A673 (cell line): Measurements from ENCODE around the gene RBX1.

Source experiments
- EZH2 ChIP-seq: fragments of 200-600 bp; sonication (generic); IDR thresholded peaks from 2 replicates; pipeline ENCODE4 v1.6.1; 2017; ENCODE audit warnings: borderline replicate concordance, low read depth, mild to moderate bottlenecking, mixed read lengths, antibody characterized with exemption, low read length; ENCODE audit not compliant: poor library complexity, severe bottlenecking
- TF ChIP-seq, protein P1 (sequence below): fragments of 300-800, 200-600 bp; sonication (generic); conservative IDR thresholded peaks from 2 replicates; pipeline ENCODE4 v1.5.1; 2017; ENCODE audit warnings: low read depth, mild to moderate bottlenecking, antibody characterized with exemption, low read length, moderate library complexity, mixed read lengths

DNA sequence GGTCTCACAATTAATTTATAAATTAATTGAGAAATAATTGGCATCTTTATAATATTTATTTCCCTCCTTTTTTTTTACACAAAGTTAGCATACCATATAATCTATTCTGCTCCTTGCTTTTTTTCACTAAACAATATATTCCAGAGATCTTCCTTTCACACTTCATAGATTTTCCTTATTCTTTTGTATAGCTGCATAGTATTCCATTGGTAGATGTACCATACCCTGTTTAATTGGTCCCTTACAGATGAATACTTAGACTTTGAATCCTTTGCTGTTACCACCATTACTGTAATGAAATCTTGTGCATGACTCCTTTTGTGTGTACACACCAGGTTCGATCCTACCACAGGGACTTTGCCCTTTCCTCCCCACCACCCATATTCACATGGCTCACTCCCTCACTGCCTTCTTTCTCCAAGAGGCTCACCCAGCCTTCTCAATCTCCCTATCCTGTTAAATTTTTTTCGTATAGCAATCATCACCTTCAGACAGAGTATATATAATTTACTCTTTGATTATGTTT lies 48.9 kb downstream of the RBX1 start:
- TF ChIP-seq, protein P1, sequence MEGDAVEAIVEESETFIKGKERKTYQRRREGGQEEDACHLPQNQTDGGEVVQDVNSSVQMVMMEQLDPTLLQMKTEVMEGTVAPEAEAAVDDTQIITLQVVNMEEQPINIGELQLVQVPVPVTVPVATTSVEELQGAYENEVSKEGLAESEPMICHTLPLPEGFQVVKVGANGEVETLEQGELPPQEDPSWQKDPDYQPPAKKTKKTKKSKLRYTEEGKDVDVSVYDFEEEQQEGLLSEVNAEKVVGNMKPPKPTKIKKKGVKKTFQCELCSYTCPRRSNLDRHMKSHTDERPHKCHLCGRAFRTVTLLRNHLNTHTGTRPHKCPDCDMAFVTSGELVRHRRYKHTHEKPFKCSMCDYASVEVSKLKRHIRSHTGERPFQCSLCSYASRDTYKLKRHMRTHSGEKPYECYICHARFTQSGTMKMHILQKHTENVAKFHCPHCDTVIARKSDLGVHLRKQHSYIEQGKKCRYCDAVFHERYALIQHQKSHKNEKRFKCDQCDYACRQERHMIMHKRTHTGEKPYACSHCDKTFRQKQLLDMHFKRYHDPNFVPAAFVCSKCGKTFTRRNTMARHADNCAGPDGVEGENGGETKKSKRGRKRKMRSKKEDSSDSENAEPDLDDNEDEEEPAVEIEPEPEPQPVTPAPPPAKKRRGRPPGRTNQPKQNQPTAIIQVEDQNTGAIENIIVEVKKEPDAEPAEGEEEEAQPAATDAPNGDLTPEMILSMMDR = no peak
- TF ChIP-seq EZH2 = no peak
